ENCODE results near the gene KLRB1. TPM values are rescaled to one million over a fixed set of nuclear protein-coding genes. Genes with fewer than 3 reads are reported as not detected.
A peak's percentile ranks its signal among the peaks of the same experiment; 100 is the strongest.
"Not testable (repeated sequence)": the region's sequence is repeated elsewhere in the genome, so short reads cannot be mapped to it uniquely, and the experiment has no call there.

The KLRB1 gene
- total and polyA plus RNA-seq, 2 experiments from 2014 or later: not detected

GRCh38 chr12:9590441-9590840, 17.3 kb downstream of the KLRB1 start:
- H3K9me2 ChIP-seq (replicated peaks; ENCODE audit: insufficient read depth): no peaks in the 10 kb centered on the region
- H3K4me2 ChIP-seq: no peak overlapping the region
- TF ChIP-seq EZH2phosphoT487 (IDR thresholded peaks at IDR 0.05; ENCODE audit: low read depth, severe bottlenecking, unreplicated experiment) (no peak), CTCF (IDR thresholded peaks at IDR 0.05; ENCODE audit: poor library complexity) (no peak), EZH2 (IDR thresholded peaks at IDR 0.05; ENCODE audit: borderline replicate concordance) (no peak)
- WGBS (ENCODE audit: low lambda C conversion rate, missing lambda C conversion rate): 62% methylated on average over 2 of the region's 2 CpGs
- H3K27ac ChIP-seq: no peak overlapping the region
- H3K4me3 ChIP-seq: no peak overlapping the region
- H3K27me3 ChIP-seq: no peaks in the 10 kb centered on the region
- H3K36me3 ChIP-seq (replicated peaks; ENCODE audit: insufficient read depth, low read depth): no peaks in the 10 kb centered on the region
- H3K79me2 ChIP-seq: no peaks in the 10 kb centered on the region
- H3K4me1 ChIP-seq (ENCODE audit: insufficient read depth): no peaks in the 10 kb centered on the region
- no peak overlapping the region for H2AFZ ChIP-seq
- no peaks in the 10 kb centered on the region for H3K9me3 ChIP-seq (ENCODE audit: low read depth)
- H4K20me1 ChIP-seq (ENCODE audit: insufficient read depth, poor library complexity, severe bottlenecking): no peaks in the 10 kb centered on the region
- DNase-seq (ENCODE audit: low spot score): no peak

- 62% methylated on average over 2 of the region's 2 CpGs for WGBS (ENCODE audit: low lambda C conversion rate, missing lambda C conversion rate)
- peak; percentile 19 for DNase-seq (ENCODE audit: low spot score)
- TF ChIP-seq CTCF (IDR thresholded peaks at IDR 0.05; ENCODE audit: poor library complexity) (no peak), EZH2phosphoT487 (IDR thresholded peaks at IDR 0.05; ENCODE audit: low read depth, severe bottlenecking, unreplicated experiment) (no peak), EZH2 (IDR thresholded peaks at IDR 0.05; ENCODE audit: borderline replicate concordance) (no peak)
Observed at GRCh38 chr12:9588749-9589148, 19.0 kb downstream of the KLRB1 start.

GRCh38 chr12:9587987-9588600, 19.6 kb downstream of the KLRB1 start:
- TF ChIP-seq EZH2 (IDR thresholded peaks at IDR 0.05; ENCODE audit: borderline replicate concordance): no peak
- no peak for TF ChIP-seq EZH2phosphoT487 (IDR thresholded peaks at IDR 0.05; ENCODE audit: low read depth, severe bottlenecking, unreplicated experiment)
- H2AFZ ChIP-seq: no peak overlapping the region
- 58% methylated on average over 4 of the region's 4 CpGs for WGBS (ENCODE audit: low lambda C conversion rate, missing lambda C conversion rate)

More at GRCh38 chr12:9588749-9589148, 19.0 kb downstream of the KLRB1 start:
- no peak overlapping the region for H3K27ac ChIP-seq
- H3K27me3 ChIP-seq: no peaks in the 10 kb centered on the region
- no peak overlapping the region for H3K4me3 ChIP-seq
- no peaks in the 10 kb centered on the region for H3K36me3 ChIP-seq (replicated peaks; ENCODE audit: insufficient read depth, low read depth)
- H3K4me2 ChIP-seq: no peak overlapping the region
- no peaks in the 10 kb centered on the region for H3K4me1 ChIP-seq (ENCODE audit: insufficient read depth)
- no peaks in the 10 kb centered on the region for H3K9me3 ChIP-seq (ENCODE audit: low read depth)
- no peaks in the 10 kb centered on the region for H3K9me2 ChIP-seq (replicated peaks; ENCODE audit: insufficient read depth)
- H3K79me2 ChIP-seq: no peaks in the 10 kb centered on the region
- no peaks in the 10 kb centered on the region for H4K20me1 ChIP-seq (ENCODE audit: insufficient read depth, poor library complexity, severe bottlenecking)
- H2AFZ ChIP-seq: no peak overlapping the region

DNA sequence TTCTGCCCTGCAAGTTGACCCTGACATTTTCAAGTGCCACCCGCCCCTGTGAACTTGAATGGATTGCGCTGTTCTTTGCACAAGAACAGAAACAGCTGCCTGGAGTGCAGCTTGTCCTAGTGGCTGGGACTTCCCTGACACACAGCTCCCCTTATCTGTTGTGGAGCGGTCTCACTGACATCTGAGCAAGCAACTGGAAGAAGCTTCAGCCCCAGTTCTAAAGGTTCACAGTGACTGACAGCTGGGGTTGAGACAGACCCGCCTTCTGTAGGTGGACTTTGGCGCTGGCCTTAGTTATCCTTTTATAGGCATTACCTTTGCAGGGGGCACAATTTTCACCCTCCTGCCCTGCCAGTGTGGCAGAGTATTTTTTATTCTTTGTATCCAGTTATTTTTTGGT, 30.0 kb downstream of the KLRB1 start:
- H3K79me2 ChIP-seq; H3K9me3 ChIP-seq (ENCODE audit: low read depth); H3K4me3 ChIP-seq; H4K20me1 ChIP-seq (ENCODE audit: insufficient read depth, poor library complexity, severe bottlenecking); H3K4me1 ChIP-seq (ENCODE audit: insufficient read depth); H3K9me2 ChIP-seq (replicated peaks; ENCODE audit: insufficient read depth); H3K4me2 ChIP-seq; H2AFZ ChIP-seq; H3K27ac ChIP-seq; H3K27me3 ChIP-seq; H3K36me3 ChIP-seq (replicated peaks; ENCODE audit: insufficient read depth, low read depth); DNase-seq (ENCODE audit: low spot score): not testable (repeated sequence)
- no CpG with 5 or more reads among the region's 5 CpGs for WGBS (ENCODE audit: low lambda C conversion rate, missing lambda C conversion rate)

More at GRCh38 chr12:9587987-9588600, 19.6 kb downstream of the KLRB1 start:
- Histone ChIP-seq H3K79me2 (no peaks in the 10 kb centered on the region), H4K20me1 (ENCODE audit: insufficient read depth, poor library complexity, severe bottlenecking) (no peaks in the 10 kb centered on the region), H3K9me2 (replicated peaks; ENCODE audit: insufficient read depth) (no peaks in the 10 kb centered on the region), H3K4me1 (ENCODE audit: insufficient read depth) (no peaks in the 10 kb centered on the region), H3K9me3 (ENCODE audit: low read depth) (no peaks in the 10 kb centered on the region), H3K4me3 (no peak overlapping the region), H3K27ac (no peak overlapping the region), H3K27me3 (no peaks in the 10 kb centered on the region), H3K36me3 (replicated peaks; ENCODE audit: insufficient read depth, low read depth) (no peaks in the 10 kb centered on the region), H3K4me2 (no peak overlapping the region)
- DNase-seq (ENCODE audit: low spot score): no peak

GRCh38 chr12:9567151-9567550, 40.6 kb downstream of the KLRB1 start:
- not testable (repeated sequence) for H3K9me3 ChIP-seq (ENCODE audit: low read depth); H3K27ac ChIP-seq; H3K27me3 ChIP-seq; H3K36me3 ChIP-seq (replicated peaks; ENCODE audit: insufficient read depth, low read depth); H3K4me1 ChIP-seq (ENCODE audit: insufficient read depth); H3K4me3 ChIP-seq; H3K79me2 ChIP-seq; H2AFZ ChIP-seq; H3K4me2 ChIP-seq; H4K20me1 ChIP-seq (ENCODE audit: insufficient read depth, poor library complexity, severe bottlenecking); DNase-seq (ENCODE audit: low spot score); H3K9me2 ChIP-seq (replicated peaks; ENCODE audit: insufficient read depth)
- 95% methylated on average over 9 of the region's 9 CpGs for WGBS (ENCODE audit: low lambda C conversion rate, missing lambda C conversion rate)

DNA sequence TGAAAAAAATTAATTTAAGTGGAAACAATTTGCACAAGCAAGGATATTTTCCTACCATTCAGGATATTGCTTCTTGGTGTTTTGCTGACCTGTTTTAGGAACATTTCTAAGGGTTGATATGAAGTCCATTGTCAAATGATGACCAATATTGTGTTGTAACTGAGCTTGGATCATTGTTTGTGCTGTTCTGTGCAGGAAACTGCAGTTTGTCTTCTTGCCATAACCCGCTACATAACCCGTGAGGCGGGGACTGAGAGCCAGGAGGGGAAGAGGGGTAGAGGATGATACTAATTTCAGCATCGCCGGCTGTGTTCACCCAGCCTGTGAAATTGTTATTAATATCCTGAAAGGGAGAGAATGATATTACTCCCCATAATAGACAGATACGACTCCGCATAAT, 41.6 kb downstream of the KLRB1 start:
- DNase-seq (ENCODE audit: low spot score); H3K79me2 ChIP-seq; H3K27me3 ChIP-seq; H3K4me2 ChIP-seq; H2AFZ ChIP-seq; H3K27ac ChIP-seq; H3K9me3 ChIP-seq (ENCODE audit: low read depth); H3K4me3 ChIP-seq; H3K36me3 ChIP-seq (replicated peaks; ENCODE audit: insufficient read depth, low read depth); H3K9me2 ChIP-seq (replicated peaks; ENCODE audit: insufficient read depth); H4K20me1 ChIP-seq (ENCODE audit: insufficient read depth, poor library complexity, severe bottlenecking); H3K4me1 ChIP-seq (ENCODE audit: insufficient read depth): not testable (repeated sequence)
- 96% methylated on average over 7 of the region's 7 CpGs for WGBS (ENCODE audit: low lambda C conversion rate, missing lambda C conversion rate)

DNA sequence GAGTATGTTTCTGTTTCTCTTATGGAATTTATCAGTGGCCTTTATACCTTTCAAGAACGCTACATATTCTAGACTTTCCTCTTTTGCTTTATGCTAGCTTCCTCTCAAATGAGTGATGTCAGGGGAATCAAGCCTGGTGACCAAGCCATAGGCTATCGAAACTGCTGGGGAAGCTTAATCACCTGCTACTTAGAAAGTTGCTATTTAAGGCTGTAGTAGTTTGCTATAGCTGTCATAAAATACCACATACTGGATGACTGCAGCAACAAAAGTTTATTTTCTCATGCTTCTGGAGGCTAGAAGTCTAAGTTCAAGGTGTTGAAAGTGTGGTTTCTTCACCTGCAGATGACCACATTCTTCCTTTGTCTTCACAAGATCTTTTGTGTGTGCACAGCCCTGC, 43.3 kb downstream of the KLRB1 start:
- H3K4me2 ChIP-seq; H3K9me2 ChIP-seq (replicated peaks; ENCODE audit: insufficient read depth); H3K79me2 ChIP-seq; H3K27me3 ChIP-seq; H3K4me3 ChIP-seq; H3K4me1 ChIP-seq (ENCODE audit: insufficient read depth); H3K9me3 ChIP-seq (ENCODE audit: low read depth); H2AFZ ChIP-seq; H4K20me1 ChIP-seq (ENCODE audit: insufficient read depth, poor library complexity, severe bottlenecking); DNase-seq (ENCODE audit: low spot score); H3K36me3 ChIP-seq (replicated peaks; ENCODE audit: insufficient read depth, low read depth); H3K27ac ChIP-seq: not testable (repeated sequence)
- WGBS (ENCODE audit: low lambda C conversion rate, missing lambda C conversion rate): 100% methylated on average over 1 of the region's 2 CpGs
